Kidney glomerular epithelial cell (primary cell): ENCODE data around the gene IL22RA1.
A peak's percentile ranks its signal among the peaks of the same experiment; 100 is the strongest.

Experiments used
- DNase-seq: peaks from one replicate; lab custom pipeline; 2025; lab: John Stamatoyannopoulos, UW

IL22RA1 gene

GRCh38 chr1:24136956-24137539 is 5.9 kb downstream of the IL22RA1 start:
- DNase-seq: no peak

DNA sequence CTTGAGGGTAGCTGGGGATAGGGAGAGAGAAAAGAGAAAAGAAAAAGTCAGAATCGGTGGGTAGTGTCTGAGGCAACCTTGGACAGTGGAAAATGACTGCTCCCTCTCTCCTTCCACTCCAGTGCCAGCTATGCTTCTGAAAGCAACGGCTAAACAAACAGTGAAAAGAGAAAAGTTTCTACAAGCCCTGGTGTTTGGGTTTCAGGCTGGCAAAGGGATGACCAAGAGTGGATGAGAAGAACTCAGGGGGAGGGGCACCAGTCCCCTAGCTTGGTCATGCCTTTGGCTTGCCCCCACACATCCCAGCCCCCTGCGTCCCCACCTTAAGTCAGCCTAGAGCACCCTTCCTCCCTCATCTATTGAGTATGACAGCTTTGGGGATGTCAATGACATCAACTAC is 8.6 kb downstream of the IL22RA1 start:
- DNase-seq: no peak

- DNase-seq: no peak
Observed at GRCh38 chr1:24133819-24134218, 9.1 kb downstream of the IL22RA1 start.

GRCh38 chr1:24130385-24130784 is 12.6 kb downstream of the IL22RA1 start:
- no peak for DNase-seq

DNA sequence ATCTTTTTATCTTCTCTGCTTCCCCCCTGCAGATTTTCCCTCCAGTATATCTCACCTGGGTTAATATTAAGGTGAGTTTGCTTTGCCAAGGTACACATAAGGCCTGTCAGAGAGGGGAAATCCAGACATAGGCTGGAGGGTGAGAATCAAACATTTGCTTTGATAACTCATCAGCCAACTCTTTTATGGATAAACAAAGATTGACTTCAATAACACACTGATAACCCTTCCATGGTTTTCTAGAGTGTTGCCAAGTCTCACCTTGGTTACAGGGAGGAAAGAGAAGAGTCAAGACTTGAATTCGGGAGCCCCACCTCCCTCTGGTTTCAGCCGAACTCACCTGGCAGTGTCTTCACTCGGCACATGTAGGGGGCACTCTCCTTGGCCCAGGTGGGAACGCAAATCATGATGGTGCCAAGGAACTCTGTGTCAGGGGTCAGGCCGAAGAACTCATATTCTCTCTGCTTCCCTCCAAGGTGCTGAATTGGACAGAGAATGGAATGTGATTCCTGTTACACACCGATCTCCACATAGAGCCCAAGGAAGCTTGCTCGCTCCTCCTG is 15.1 kb downstream of the IL22RA1 start:
- DNase-seq: no peak

GRCh38 chr1:24127134-24127800 is 15.7 kb downstream of the IL22RA1 start:
- DNase-seq: no peak

GRCh38 chr1:24126672-24127023 is 16.3 kb downstream of the IL22RA1 start:
- DNase-seq: no peak

- peak; percentile 35 for DNase-seq
Observed at GRCh38 chr1:24126018-24126671, 16.8 kb downstream of the IL22RA1 start.

DNA sequence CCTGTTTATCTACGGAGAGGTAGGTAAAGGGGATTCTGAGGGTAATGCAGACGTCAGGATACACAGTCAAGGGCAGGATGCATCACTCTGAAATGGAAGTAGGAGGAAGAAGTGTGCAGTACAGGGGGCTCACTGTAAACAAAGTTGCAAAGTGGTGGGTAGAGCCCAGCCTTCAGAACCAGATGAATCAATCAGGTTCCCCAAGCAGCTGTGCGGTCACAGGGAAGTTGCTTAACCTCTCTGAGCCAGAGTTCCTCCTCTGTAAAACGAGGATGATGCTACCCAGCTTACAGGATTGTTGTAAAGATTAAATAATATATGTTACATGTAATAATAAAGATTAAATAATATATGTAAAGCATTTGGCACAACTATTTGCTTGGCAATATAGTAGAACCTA is 17.5 kb downstream of the IL22RA1 start:
- no peak for DNase-seq

DNA sequence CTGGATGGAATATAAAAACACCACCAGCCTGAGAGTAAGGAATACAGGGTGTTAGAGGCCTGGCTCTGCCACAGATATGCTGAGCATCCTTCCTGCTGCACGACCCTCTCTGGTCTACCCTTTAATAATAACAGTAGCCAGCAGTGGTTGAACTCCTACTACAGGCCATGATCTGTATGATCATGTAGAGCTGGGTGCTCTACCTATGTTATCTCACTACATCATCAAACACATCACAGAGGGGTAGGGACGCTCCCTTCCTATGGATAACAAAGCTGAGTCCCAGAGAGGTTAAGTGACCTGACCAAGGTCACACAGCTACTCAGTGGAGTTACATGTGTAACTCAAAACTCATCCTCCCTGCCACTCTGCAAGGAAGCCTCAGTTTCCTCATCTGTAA is 18.0 kb downstream of the IL22RA1 start:
- DNase-seq: no peak

GRCh38 chr1:24123611-24124010 is 19.3 kb downstream of the IL22RA1 start:
- DNase-seq: no peak

DNA sequence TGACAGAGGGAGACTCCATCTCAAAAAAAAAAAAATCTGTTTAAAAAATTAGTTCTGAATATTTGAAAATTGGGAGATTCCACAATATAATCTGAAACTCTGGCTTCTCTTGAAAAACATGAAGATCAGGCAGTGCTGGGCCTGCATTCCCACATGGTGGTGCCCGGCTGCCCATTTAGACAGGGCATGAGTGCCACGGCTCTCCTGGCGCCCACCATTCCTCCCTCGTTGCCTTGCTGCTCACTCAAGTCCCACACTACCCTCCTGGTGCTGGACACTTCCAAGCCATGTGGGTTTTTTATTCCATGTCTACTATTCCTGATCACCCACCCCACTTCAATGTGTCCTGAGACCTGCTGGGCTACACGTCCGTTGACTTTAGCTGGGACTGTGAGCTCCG is 20.2 kb downstream of the IL22RA1 start:
- no peak for DNase-seq

DNA sequence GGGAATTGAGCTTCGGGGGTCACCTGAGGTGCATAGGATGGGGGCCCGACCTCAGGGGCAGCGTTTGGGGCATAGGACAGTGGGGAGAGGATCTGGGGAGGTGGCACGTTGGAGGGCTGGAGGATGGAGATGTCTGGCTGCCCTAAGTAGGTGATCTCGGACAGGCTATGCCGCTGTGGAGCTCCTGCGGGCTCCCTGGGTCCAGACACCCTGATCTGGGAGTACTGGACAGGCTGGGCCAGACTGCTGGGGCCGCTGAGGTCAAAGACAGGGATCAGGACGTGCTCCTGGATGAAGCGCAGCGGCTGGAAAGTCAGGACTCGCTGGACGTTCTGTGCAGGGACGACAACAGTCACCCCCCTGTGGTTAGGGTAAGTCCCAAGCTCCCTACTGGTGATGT is 21.5 kb downstream of the IL22RA1 start:
- DNase-seq: no peak

DNA sequence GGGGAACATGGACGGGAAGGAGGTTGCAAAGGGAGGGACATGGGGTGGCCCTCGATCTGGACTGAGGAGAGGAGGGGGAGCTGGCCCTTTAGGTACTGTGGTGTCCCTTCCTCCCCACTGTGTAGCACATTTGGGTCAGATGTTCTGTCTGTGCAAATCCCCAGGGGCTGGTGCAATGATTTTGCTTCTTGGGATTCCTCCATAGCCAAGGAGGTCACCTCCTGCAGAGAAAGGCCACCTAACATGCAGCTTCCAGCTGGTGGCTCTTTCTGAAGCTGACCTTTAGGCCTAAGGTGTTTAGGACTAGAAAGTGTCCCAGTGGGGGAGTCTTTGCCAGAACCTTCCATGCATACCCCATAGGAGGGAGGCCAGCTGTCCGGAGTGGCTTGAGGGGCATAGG is 22.0 kb downstream of the IL22RA1 start:
- no peak for DNase-seq

- peak; percentile 63 for DNase-seq
Observed at GRCh38 chr1:24119859-24120756, 22.8 kb downstream of the IL22RA1 start.

DNA sequence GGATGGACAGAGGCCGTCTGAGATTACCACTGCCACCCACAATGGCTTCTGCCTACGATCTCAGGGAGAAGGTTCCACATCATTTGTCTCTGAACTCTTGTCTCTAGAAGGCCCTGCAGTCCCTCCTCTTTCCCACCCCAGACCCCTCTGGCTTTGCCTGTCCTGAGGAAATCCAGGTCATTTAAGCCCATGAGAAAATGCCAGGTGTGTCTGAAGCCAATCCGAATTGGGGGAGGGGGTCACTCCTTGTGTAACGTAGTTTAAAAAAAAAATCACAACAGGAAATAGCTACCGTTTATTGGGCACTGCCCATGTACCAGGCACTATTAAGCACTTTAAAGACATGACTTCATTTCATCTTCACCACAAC is 23.5 kb downstream of the IL22RA1 start:
- no peak for DNase-seq

DNA sequence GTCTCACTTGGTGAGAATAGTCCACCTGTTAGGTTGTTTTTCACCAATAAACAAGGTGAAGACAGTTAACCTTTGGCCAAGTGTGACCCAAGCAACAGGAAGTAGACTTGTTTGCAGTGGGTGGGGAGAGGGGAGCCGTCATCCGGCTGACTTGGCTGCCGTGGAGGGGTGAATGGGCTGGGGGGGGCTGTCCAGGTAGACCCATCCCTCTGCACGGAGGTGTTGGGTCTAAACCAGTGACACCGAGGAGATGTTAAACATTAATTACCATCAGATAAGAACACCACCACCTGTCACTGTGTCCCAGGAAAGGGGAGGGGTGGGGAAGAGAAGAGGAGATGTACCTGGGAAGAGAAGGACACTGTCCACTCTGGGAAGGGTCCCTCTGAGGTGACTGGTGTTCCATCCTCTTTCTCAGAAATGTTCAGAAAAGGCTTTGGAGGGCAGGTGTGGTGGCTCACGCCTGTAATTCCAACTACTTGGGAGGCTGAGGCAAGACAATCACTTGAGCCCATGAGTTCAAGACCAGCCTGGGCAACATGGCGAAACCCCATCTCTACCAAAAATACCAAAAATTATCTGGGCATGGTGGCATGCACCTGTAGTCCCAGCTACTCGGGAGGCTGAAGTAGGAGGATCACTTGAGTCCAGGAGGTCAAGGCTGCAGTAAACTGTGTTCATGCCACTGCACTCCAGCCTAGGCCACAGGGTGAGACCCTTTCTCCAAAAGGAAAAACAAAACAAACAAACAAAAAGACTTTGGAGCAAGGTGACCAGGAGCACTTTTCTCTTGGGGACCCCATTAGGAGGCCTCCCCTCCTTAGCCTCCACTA is 24.3 kb downstream of the IL22RA1 start:
- no peak for DNase-seq

DNA sequence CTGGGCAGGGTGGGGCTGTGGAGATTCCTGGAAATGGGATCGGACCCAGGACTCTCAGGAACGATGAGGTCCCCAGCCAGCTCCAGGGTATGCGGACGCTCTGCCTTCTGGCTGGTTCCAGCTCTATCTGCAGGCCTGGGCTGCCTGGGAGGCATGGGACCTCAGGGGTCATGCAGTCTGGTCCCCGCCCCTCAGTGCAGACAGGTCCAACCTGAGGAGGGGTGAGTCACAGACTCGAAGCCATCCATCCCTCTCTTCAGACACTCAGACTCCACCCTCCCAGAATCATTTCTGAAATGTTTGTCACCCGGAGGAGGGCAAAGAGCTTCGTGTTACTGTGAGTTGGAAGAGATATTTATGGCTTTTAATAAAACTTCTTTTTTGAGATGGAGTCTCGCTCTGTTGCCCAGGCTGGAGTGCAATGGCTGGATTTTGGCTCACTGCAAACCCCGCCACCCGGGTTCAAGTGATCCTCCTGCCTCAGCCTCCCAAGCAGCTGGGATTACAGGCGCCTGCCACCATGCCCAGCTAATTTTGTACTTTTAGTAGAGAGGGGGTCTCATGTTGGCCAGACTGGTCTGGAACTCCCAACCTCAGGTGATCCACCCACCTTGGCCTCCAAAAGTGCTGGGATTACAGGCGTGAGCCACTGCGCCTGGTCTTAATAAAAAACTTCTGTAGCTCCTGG is 25.1 kb downstream of the IL22RA1 start:
- DNase-seq: peak; percentile 44

DNA sequence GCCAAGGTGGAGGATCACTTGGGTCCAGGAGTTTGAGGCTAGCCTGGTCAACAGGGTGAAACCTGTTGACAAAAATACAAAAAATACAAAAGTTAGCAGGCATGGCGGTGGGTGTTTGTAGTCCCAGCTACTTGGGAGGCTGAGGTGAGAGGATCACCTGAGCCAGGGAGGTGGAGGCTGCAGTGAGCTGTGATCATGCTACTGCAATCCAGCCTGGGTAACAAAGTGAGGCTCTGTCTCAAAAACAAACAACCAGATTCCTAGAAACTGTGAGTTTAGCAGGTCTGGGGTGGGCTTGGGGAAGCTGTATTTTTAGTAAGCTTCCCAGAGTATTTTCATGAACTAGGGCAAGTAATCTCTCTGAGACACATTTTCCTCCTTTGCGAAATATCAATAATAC is 25.8 kb downstream of the IL22RA1 start:
- no peak for DNase-seq

GRCh38 chr1:24114753-24115152 is 28.2 kb downstream of the IL22RA1 start:
- no peak for DNase-seq

GRCh38 chr1:24113641-24114033 is 29.3 kb downstream of the IL22RA1 start:
- DNase-seq: no peak
